Measurements from ENCODE around the gene WNT3A.

The WNT3A gene, protein sequence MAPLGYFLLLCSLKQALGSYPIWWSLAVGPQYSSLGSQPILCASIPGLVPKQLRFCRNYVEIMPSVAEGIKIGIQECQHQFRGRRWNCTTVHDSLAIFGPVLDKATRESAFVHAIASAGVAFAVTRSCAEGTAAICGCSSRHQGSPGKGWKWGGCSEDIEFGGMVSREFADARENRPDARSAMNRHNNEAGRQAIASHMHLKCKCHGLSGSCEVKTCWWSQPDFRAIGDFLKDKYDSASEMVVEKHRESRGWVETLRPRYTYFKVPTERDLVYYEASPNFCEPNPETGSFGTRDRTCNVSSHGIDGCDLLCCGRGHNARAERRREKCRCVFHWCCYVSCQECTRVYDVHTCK
- long read RNA-seq = 0 reads

DNA sequence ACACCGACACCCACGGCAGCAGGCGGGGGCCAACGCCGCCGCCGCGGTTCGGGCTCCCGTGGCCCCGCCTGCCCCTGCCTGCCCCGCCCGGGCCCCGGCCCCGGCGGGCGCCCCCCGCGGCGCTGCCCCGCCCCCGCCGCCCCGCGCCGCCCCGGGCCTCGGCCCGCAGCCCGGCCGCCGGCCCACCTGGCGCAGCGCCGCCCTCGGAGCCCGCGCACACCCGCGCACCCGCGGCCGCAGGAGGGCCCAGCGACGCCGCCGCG lies at the start of gene WNT3A:
Gene WNT3A (plus strand): TSS at position 213 of the 263 bp plus-strand sequence. CDS start 131 bp downstream, outside the sequence.
- DNase-seq (ENCODE audit: low read depth in 1 of 2, low spot score in 1 of 2) = no peak
- Histone ChIP-seq H3K27ac (replicated peaks) (no peak within 1 kb of the TSS), H3K4me3 (replicated peaks; ENCODE audit: insufficient read depth, low read length) (no peak within 1 kb of the TSS), H3K27me3 (ENCODE audit: insufficient read depth, poor library complexity, severe bottlenecking) (peaks cover 61% of the 10 kb centered on the region)
- TF ChIP-seq, protein P1, sequence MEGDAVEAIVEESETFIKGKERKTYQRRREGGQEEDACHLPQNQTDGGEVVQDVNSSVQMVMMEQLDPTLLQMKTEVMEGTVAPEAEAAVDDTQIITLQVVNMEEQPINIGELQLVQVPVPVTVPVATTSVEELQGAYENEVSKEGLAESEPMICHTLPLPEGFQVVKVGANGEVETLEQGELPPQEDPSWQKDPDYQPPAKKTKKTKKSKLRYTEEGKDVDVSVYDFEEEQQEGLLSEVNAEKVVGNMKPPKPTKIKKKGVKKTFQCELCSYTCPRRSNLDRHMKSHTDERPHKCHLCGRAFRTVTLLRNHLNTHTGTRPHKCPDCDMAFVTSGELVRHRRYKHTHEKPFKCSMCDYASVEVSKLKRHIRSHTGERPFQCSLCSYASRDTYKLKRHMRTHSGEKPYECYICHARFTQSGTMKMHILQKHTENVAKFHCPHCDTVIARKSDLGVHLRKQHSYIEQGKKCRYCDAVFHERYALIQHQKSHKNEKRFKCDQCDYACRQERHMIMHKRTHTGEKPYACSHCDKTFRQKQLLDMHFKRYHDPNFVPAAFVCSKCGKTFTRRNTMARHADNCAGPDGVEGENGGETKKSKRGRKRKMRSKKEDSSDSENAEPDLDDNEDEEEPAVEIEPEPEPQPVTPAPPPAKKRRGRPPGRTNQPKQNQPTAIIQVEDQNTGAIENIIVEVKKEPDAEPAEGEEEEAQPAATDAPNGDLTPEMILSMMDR (IDR thresholded peaks at IDR 0.05; ENCODE audit: insufficient read depth, low read length) = no peak
- TF ChIP-seq SPI1 (IDR thresholded peaks at IDR 0.05; ENCODE audit: borderline replicate concordance, low read depth) = no peak
- no peak for TF ChIP-seq POLR2AphosphoS5 (IDR thresholded peaks at IDR 0.05; ENCODE audit: low read depth)

DNA sequence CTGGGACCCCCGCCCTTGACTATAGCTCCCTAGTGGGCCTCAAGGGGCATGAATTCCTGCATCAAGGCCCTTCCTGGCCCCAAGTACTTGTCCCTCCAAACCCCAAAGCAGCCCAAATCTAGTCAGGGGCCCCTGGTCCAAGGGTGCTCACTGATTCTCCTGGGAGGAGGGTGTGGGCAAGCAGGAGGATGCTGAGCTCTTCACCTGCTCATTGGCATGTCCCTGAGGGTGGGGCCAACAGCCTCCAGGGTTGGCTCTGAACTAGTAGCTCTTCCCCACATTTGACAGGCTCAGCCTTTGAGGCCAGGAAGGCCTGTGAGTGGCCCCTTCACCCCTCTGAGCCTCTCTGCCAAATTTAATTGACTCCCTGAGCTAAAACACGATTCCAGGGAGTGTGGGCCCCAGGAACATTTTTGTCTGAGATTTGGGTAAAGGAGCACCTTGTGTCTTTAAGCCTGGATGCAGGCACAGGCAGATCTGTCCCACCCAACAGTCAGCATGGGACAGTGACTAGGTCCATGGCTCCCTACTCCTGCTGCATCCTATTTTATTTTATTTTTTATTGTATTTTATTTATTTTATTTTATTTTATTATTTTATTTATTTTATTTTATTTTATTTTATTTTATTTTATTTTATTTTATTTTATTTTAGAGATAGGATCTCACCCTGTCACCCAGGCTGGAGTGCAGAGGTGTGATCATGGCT lies 48.0 kb upstream of the WNT3A start:
- DNase-seq (ENCODE audit: low read depth in 1 of 2, low spot score in 1 of 2) = no peak
- TF ChIP-seq GABPA (IDR thresholded peaks at IDR 0.05; ENCODE audit: low read depth) (no peak), POLR2AphosphoS5 (IDR thresholded peaks at IDR 0.05; ENCODE audit: low read depth) (no peak), SPI1 (IDR thresholded peaks at IDR 0.05; ENCODE audit: borderline replicate concordance, low read depth) (no peak)
- TF ChIP-seq, protein P2, sequence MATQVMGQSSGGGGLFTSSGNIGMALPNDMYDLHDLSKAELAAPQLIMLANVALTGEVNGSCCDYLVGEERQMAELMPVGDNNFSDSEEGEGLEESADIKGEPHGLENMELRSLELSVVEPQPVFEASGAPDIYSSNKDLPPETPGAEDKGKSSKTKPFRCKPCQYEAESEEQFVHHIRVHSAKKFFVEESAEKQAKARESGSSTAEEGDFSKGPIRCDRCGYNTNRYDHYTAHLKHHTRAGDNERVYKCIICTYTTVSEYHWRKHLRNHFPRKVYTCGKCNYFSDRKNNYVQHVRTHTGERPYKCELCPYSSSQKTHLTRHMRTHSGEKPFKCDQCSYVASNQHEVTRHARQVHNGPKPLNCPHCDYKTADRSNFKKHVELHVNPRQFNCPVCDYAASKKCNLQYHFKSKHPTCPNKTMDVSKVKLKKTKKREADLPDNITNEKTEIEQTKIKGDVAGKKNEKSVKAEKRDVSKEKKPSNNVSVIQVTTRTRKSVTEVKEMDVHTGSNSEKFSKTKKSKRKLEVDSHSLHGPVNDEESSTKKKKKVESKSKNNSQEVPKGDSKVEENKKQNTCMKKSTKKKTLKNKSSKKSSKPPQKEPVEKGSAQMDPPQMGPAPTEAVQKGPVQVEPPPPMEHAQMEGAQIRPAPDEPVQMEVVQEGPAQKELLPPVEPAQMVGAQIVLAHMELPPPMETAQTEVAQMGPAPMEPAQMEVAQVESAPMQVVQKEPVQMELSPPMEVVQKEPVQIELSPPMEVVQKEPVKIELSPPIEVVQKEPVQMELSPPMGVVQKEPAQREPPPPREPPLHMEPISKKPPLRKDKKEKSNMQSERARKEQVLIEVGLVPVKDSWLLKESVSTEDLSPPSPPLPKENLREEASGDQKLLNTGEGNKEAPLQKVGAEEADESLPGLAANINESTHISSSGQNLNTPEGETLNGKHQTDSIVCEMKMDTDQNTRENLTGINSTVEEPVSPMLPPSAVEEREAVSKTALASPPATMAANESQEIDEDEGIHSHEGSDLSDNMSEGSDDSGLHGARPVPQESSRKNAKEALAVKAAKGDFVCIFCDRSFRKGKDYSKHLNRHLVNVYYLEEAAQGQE (IDR thresholded peaks at IDR 0.05; ENCODE audit: insufficient replicate concordance, low read depth) = no peak
- TF ChIP-seq, protein P1 (IDR thresholded peaks at IDR 0.05; ENCODE audit: insufficient read depth, low read length) = no peak
- Histone ChIP-seq H3K27ac (replicated peaks) (no peak overlapping the region), H3K27me3 (ENCODE audit: insufficient read depth, poor library complexity, severe bottlenecking) (peaks cover 2% of the 10 kb centered on the region), H3K4me3 (replicated peaks; ENCODE audit: insufficient read depth, low read length) (no peak overlapping the region)

DNA sequence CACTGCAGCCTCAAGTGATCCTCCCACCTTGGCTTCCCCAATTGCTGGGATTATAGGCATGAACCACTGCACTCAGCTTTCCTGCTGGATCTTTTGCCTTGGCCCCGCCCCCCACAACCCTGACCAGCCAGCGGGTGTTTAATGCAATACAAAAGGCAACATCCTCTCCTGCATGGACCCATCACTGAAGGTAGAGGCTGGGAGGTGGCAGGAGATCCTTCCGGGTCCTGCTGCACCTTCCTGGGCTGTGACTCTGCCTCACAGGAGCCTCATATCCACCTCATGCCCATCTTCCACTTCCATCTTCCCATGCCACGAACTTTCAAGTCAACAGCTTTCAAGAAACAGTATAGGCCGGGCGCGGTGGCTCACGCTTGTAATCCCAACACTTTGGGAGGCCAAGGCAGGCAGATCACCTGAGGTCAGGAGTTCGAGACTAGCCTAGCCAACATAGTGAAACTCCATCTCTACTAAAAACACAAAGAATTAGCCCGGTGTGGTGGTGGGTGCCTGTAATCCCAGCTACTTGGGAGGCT lies 47.4 kb upstream of the WNT3A start:
- peaks cover 2% of the 10 kb centered on the region for H3K27me3 ChIP-seq (ENCODE audit: insufficient read depth, poor library complexity, severe bottlenecking)
- no peak overlapping the region for H3K27ac ChIP-seq (replicated peaks)
- TF ChIP-seq, protein P2 (IDR thresholded peaks at IDR 0.05; ENCODE audit: insufficient replicate concordance, low read depth) = no peak
- TF ChIP-seq SPI1 (IDR thresholded peaks at IDR 0.05; ENCODE audit: borderline replicate concordance, low read depth) (no peak), GABPA (IDR thresholded peaks at IDR 0.05; ENCODE audit: low read depth) (no peak)
- no peak for DNase-seq (ENCODE audit: low read depth in 1 of 2, low spot score in 1 of 2)
- no peak overlapping the region for H3K4me3 ChIP-seq (replicated peaks; ENCODE audit: insufficient read depth, low read length)

Measured in HL-60 (cell line).